GM12878 (cell line): ENCODE results near the gene SNRNP25.
"Not testable (repeated sequence)": the region's sequence is repeated elsewhere in the genome, so short reads cannot be mapped to it uniquely, and the experiment has no call there.

ENCODE experiments used
- EGR1 ChIP-seq, 2 experiments: IDR thresholded peaks; 1 replicate in 1 of 2; 2 replicates in 1 of 2; pipeline ENCODE4 v1.6.1; 2011 to 2012; ENCODE audit warnings: low read depth in 2 of 2, low read length in 2 of 2, borderline replicate concordance in 1 of 2, mild to moderate bottlenecking in 1 of 2, moderate library complexity in 1 of 2
- EP300 ChIP-seq, 2 experiments: fragments of 150-350 bp in 1 of 2; IDR thresholded peaks; 2 replicates each; pipeline ENCODE4 v1.6.1; 2011 to 2012; ENCODE audit warnings: low read depth in 2 of 2, low read length in 2 of 2, borderline replicate concordance in 1 of 2, improper control_type of control experiment in 1 of 2, inconsistent platforms in 1 of 2; ENCODE audit not compliant: control insufficient read depth in 1 of 2
- GATAD2B ChIP-seq: fragments of 450-650 bp; conservative IDR thresholded peaks from 2 replicates; pipeline ENCODE4 v1.6.1; 2017; ENCODE audit warnings: low read depth, mild to moderate bottlenecking, moderate library complexity
- MYC ChIP-seq: IDR thresholded peaks from 2 replicates; pipeline ENCODE4 v1.6.1; 2011; ENCODE audit warnings: mild to moderate bottlenecking, low read length, moderate library complexity, inconsistent platforms; ENCODE audit not compliant: insufficient read depth, insufficient replicate concordance, insufficient read length, severe bottlenecking
- POLR2A ChIP-seq: IDR thresholded peaks from 2 replicates; pipeline ENCODE4 v1.6.1; 2011; ENCODE audit warnings: low read depth, mild to moderate bottlenecking, low read length
- ZNF274 ChIP-seq: IDR thresholded peaks from one replicate; pipeline ENCODE4 v1.8.0; 2011; ENCODE audit not compliant: insufficient read length, insufficient read depth
- TF ChIP-seq, protein P1 (sequence below): fragments of 450-650 bp; IDR thresholded peaks from 2 replicates; pipeline ENCODE4 v1.6.1; 2016; ENCODE audit warnings: mild to moderate bottlenecking, moderate library complexity, borderline replicate concordance
- TF ChIP-seq, protein P2 (sequence below), 3 experiments: IDR thresholded peaks in 2 of 3; conservative IDR thresholded peaks in 1 of 3; 2 replicates each; pipeline ENCODE4 v1.5.1; 2011; ENCODE audit warnings: low read depth in 3 of 3, low read length in 3 of 3, mild to moderate bottlenecking in 3 of 3, control low read depth in 2 of 3, moderate library complexity in 2 of 3, inconsistent platforms in 1 of 3, mixed read lengths in 1 of 3; ENCODE audit not compliant: control insufficient read depth in 2 of 3, insufficient read depth in 1 of 3; ENCODE audit errors: extremely low read depth in 1 of 3
- TF ChIP-seq, protein P3 (sequence below): fragments of 450-650 bp; IDR thresholded peaks from 2 replicates; pipeline ENCODE4 v1.6.1; 2014; ENCODE audit warnings: mild to moderate bottlenecking

DNA sequence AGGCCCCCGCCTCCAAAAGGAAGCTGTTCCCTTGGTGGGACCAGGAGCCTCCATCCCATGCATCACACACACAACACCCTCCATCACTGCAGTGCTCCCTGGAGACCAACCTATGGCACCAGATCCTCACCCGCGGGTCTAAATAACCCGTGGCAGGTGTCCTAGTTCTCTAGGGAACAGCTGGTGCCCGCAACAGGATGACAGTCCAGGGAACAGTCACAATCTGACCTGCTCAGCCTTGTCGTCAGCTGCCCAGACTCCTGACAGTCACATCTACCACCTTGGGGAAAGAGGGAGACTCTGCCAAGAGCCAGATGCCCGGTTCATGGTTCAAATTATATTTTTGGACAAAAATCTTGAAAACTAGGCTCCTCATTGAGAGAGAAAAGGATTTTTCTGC lies 23.0 kb upstream of the SNRNP25 start:
- not testable (repeated sequence) for TF ChIP-seq EP300 (IDR thresholded peaks at IDR 0.05; ENCODE audit: borderline replicate concordance in 1 of 2, control insufficient read depth in 1 of 2, low read depth in 2 of 2, low read length in 2 of 2); EGR1 (IDR thresholded peaks at IDR 0.05; ENCODE audit: borderline replicate concordance in 1 of 2, low read depth in 2 of 2, low read length in 2 of 2); POLR2A; GATAD2B; MYC; ZNF274
- TF ChIP-seq, protein P1, sequence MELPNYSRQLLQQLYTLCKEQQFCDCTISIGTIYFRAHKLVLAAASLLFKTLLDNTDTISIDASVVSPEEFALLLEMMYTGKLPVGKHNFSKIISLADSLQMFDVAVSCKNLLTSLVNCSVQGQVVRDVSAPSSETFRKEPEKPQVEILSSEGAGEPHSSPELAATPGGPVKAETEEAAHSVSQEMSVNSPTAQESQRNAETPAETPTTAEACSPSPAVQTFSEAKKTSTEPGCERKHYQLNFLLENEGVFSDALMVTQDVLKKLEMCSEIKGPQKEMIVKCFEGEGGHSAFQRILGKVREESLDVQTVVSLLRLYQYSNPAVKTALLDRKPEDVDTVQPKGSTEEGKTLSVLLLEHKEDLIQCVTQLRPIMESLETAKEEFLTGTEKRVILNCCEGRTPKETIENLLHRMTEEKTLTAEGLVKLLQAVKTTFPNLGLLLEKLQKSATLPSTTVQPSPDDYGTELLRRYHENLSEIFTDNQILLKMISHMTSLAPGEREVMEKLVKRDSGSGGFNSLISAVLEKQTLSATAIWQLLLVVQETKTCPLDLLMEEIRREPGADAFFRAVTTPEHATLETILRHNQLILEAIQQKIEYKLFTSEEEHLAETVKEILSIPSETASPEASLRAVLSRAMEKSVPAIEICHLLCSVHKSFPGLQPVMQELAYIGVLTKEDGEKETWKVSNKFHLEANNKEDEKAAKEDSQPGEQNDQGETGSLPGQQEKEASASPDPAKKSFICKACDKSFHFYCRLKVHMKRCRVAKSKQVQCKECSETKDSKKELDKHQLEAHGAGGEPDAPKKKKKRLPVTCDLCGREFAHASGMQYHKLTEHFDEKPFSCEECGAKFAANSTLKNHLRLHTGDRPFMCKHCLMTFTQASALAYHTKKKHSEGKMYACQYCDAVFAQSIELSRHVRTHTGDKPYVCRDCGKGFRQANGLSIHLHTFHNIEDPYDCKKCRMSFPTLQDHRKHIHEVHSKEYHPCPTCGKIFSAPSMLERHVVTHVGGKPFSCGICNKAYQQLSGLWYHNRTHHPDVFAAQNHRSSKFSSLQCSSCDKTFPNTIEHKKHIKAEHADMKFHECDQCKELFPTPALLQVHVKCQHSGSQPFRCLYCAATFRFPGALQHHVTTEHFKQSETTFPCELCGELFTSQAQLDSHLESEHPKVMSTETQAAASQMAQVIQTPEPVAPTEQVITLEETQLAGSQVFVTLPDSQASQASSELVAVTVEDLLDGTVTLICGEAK, result not testable (repeated sequence)
- TF ChIP-seq, protein P2, sequence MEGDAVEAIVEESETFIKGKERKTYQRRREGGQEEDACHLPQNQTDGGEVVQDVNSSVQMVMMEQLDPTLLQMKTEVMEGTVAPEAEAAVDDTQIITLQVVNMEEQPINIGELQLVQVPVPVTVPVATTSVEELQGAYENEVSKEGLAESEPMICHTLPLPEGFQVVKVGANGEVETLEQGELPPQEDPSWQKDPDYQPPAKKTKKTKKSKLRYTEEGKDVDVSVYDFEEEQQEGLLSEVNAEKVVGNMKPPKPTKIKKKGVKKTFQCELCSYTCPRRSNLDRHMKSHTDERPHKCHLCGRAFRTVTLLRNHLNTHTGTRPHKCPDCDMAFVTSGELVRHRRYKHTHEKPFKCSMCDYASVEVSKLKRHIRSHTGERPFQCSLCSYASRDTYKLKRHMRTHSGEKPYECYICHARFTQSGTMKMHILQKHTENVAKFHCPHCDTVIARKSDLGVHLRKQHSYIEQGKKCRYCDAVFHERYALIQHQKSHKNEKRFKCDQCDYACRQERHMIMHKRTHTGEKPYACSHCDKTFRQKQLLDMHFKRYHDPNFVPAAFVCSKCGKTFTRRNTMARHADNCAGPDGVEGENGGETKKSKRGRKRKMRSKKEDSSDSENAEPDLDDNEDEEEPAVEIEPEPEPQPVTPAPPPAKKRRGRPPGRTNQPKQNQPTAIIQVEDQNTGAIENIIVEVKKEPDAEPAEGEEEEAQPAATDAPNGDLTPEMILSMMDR (IDR thresholded peaks at IDR 0.05 in 2 of 3, conservative IDR thresholded peaks at IDR 0.05 in 1 of 3; ENCODE audit: control insufficient read depth in 2 of 3, extremely low read depth in 1 of 3, insufficient read depth in 1 of 3, low read depth in 3 of 3, low read length in 3 of 3), result not testable (repeated sequence)
- TF ChIP-seq, protein P3, sequence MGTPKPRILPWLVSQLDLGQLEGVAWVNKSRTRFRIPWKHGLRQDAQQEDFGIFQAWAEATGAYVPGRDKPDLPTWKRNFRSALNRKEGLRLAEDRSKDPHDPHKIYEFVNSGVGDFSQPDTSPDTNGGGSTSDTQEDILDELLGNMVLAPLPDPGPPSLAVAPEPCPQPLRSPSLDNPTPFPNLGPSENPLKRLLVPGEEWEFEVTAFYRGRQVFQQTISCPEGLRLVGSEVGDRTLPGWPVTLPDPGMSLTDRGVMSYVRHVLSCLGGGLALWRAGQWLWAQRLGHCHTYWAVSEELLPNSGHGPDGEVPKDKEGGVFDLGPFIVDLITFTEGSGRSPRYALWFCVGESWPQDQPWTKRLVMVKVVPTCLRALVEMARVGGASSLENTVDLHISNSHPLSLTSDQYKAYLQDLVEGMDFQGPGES, result not testable (repeated sequence)
